Trophoblast cell (in vitro differentiated cells and primary cell): ENCODE data around the gene MAP1LC3B2.

Source experiments
- DNase-seq, 2 donors: peaks; one replicate each; pipeline ENCODE4 v3.0.0-alpha.2; 2016
- H2AFZ ChIP-seq: 2 replicates; pipeline ENCODE4 v1.6.1; 2013; ENCODE audit warnings: low read length, moderate library complexity, mild to moderate bottlenecking; ENCODE audit not compliant: insufficient read depth, poor library complexity
- H2AK5ac ChIP-seq: 2 replicates; pipeline ENCODE4 v1.6.1; 2013; ENCODE audit warnings: mild to moderate bottlenecking, low read length
- H2BK120ac ChIP-seq: 2 replicates; pipeline ENCODE4 v1.6.1; 2013; ENCODE audit warnings: low read length, mild to moderate bottlenecking, moderate library complexity; ENCODE audit not compliant: insufficient read depth, poor library complexity
- H2BK12ac ChIP-seq: 2 replicates; pipeline ENCODE4 v1.6.1; 2013; ENCODE audit warnings: mild to moderate bottlenecking, low read length, moderate library complexity
- H2BK5ac ChIP-seq: 2 replicates; pipeline ENCODE4 v1.6.1; 2013; ENCODE audit warnings: low read length, low read depth, moderate library complexity, mild to moderate bottlenecking; ENCODE audit not compliant: poor library complexity
- H3K14ac ChIP-seq: 2 replicates; pipeline ENCODE4 v1.6.1; 2013; ENCODE audit warnings: mild to moderate bottlenecking, low read length
- H3K18ac ChIP-seq: 2 replicates; pipeline ENCODE4 v1.6.1; 2013; ENCODE audit warnings: mild to moderate bottlenecking, low read length
- H3K23ac ChIP-seq: 2 replicates; pipeline ENCODE4 v1.6.1; 2013; ENCODE audit warnings: low read length
- H3K27ac ChIP-seq: 2 replicates; pipeline ENCODE4 v1.5.1; 2013; ENCODE audit warnings: low read depth, mild to moderate bottlenecking, inconsistent platforms, low read length, moderate library complexity
- H3K27me3 ChIP-seq: 2 replicates; pipeline ENCODE4 v1.6.1; 2013; ENCODE audit warnings: inconsistent platforms, mild to moderate bottlenecking, low read length, moderate library complexity; ENCODE audit not compliant: insufficient read depth
- H3K36me3 ChIP-seq, 2 experiments: 1 replicate in 1 of 2; 2 replicates in 1 of 2; pipeline ENCODE4 v1.6.1; 2013; ENCODE audit warnings: low read length in 2 of 2, mild to moderate bottlenecking in 2 of 2, moderate library complexity in 1 of 2; ENCODE audit not compliant: insufficient read depth in 2 of 2, control insufficient read depth in 1 of 2
- H3K4ac ChIP-seq: 2 replicates; pipeline ENCODE4 v1.6.1; 2013; ENCODE audit warnings: low read depth, mild to moderate bottlenecking, low read length, moderate library complexity
- H3K4me1 ChIP-seq, 2 experiments: 1 replicate in 1 of 2; 2 replicates in 1 of 2; pipeline ENCODE4 v1.6.1; 2013; ENCODE audit warnings: low read length in 2 of 2, mild to moderate bottlenecking in 2 of 2, moderate library complexity in 1 of 2; ENCODE audit not compliant: insufficient read depth in 2 of 2, control insufficient read depth in 1 of 2
- H3K4me2 ChIP-seq: 2 replicates; pipeline ENCODE4 v1.6.1; 2013; ENCODE audit warnings: inconsistent platforms, mild to moderate bottlenecking, low read length, moderate library complexity
- H3K4me3 ChIP-seq: 2 replicates; pipeline ENCODE4 v1.5.1; 2013; ENCODE audit warnings: mild to moderate bottlenecking, low read depth, low read length, inconsistent platforms
- H3K79me1 ChIP-seq: one replicate; pipeline ENCODE4 v1.6.1; 2013; ENCODE audit warnings: low read length
- H3K79me2 ChIP-seq: 2 replicates; pipeline ENCODE4 v1.6.1; 2013; ENCODE audit warnings: low read length, mild to moderate bottlenecking; ENCODE audit not compliant: control insufficient read depth, insufficient read depth, poor library complexity
- H3K9ac ChIP-seq: 2 replicates; pipeline ENCODE4 v1.6.1; 2013; ENCODE audit warnings: mild to moderate bottlenecking, low read length
- H3K9me3 ChIP-seq: 2 replicates; pipeline ENCODE4 v1.6.1; 2013; ENCODE audit warnings: low read depth, mild to moderate bottlenecking, control low read depth, inconsistent platforms, low read length; ENCODE audit not compliant: insufficient read depth
- H4K12ac ChIP-seq: 2 replicates; pipeline ENCODE4 v1.6.1; 2013; ENCODE audit warnings: low read depth, mild to moderate bottlenecking, low read length, moderate library complexity
- H4K8ac ChIP-seq: 2 replicates; pipeline ENCODE4 v1.6.1; 2013; ENCODE audit warnings: low read depth, mild to moderate bottlenecking, low read length, moderate library complexity
- H4K91ac ChIP-seq: one replicate; pipeline ENCODE4 v1.6.1; 2013; ENCODE audit warnings: low read depth, mild to moderate bottlenecking, low read length, moderate library complexity
- WGBS: extraction: QIAGEN DNeasy Blood & Tissue Kit; methylation state at CpG from one replicate; pipeline ENCODE4 v1.1.7; 2013; ENCODE audit warnings: missing lambda C conversion rate; ENCODE audit not compliant: insufficient read length, insufficient coverage; ENCODE audit errors: extremely low coverage; 5-methylcytosine and 5-hydroxymethylcytosine counted together

The MAP1LC3B2 gene

GRCh38 chr12:116583129-116583694 lies 24.0 kb downstream of the MAP1LC3B2 start:
- Histone ChIP-seq H2AK5ac (no peak overlapping the region), H4K12ac (no peak overlapping the region), H3K4me2 (no peak overlapping the region), H3K23ac (no peak overlapping the region), H3K79me1 (no peaks in the 10 kb centered on the region), H2AFZ (no peak overlapping the region), H3K36me3 (no peaks in the 10 kb centered on the region), H3K4ac (no peak overlapping the region), H3K9me3 (peaks cover 4% of the 10 kb centered on the region), H2BK12ac (no peak overlapping the region), H4K91ac (no peak overlapping the region), H2BK120ac (no peak overlapping the region), H3K18ac (no peak overlapping the region), H3K79me2 (no peaks in the 10 kb centered on the region), H3K27ac (no peak overlapping the region), H3K4me3 (no peak overlapping the region), H4K8ac (no peak overlapping the region), H3K14ac (no peak overlapping the region), H2BK5ac (no peak overlapping the region), H3K27me3 (no peaks in the 10 kb centered on the region), H3K4me1 (no peaks in the 10 kb centered on the region), H3K9ac (no peak overlapping the region)
- no peak for DNase-seq
- no CpG with 5 or more reads among the region's 6 CpGs for WGBS

DNA sequence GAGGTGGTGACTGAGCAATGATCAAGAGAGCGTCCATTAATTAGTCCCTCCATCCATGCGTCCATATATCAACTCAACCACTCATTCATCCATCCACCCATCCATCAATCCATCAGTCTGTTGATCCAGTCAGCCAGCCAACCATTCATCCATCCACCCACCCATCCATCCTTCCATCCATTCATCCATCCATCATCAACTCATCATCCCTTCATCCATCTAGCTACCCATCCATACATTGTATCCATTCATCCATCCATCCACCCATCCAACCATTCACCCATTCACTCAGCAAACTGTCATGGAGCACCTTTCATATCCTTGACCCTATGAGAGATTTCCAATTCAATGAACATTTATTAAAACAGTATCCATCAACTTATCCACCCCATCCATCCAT lies 28.1 kb downstream of the MAP1LC3B2 start:
- no peak overlapping the region for H3K18ac ChIP-seq
- no peak for DNase-seq
- no peak overlapping the region for H2AFZ ChIP-seq
- H3K4me1 ChIP-seq = peaks cover 2 to 4% of the 10 kb centered on the region in 2 experiments
- no peak overlapping the region for H2AK5ac ChIP-seq
- no CpG with 5 or more reads among the region's 2 CpGs for WGBS
- no peak overlapping the region for H3K9ac ChIP-seq
- no peak overlapping the region for H3K4me2 ChIP-seq
- H3K79me2 ChIP-seq = no peaks in the 10 kb centered on the region
- no peak overlapping the region for H3K14ac ChIP-seq
- no peak overlapping the region for H3K23ac ChIP-seq
- no peaks in the 10 kb centered on the region for H3K27me3 ChIP-seq
- no peak overlapping the region for H4K8ac ChIP-seq
- H3K9me3 ChIP-seq = peaks cover 4% of the 10 kb centered on the region
- H3K4ac ChIP-seq = no peak overlapping the region
- H4K12ac ChIP-seq = no peak overlapping the region
- no peak overlapping the region for H4K91ac ChIP-seq
- H2BK5ac ChIP-seq = no peak overlapping the region
- H2BK120ac ChIP-seq = no peak overlapping the region
- no peak overlapping the region for H3K4me3 ChIP-seq
- H3K27ac ChIP-seq = no peak overlapping the region
- no peaks in the 10 kb centered on the region for H3K79me1 ChIP-seq
- no peak overlapping the region for H2BK12ac ChIP-seq
- H3K36me3 ChIP-seq = no peaks in the 10 kb centered on the region

DNA sequence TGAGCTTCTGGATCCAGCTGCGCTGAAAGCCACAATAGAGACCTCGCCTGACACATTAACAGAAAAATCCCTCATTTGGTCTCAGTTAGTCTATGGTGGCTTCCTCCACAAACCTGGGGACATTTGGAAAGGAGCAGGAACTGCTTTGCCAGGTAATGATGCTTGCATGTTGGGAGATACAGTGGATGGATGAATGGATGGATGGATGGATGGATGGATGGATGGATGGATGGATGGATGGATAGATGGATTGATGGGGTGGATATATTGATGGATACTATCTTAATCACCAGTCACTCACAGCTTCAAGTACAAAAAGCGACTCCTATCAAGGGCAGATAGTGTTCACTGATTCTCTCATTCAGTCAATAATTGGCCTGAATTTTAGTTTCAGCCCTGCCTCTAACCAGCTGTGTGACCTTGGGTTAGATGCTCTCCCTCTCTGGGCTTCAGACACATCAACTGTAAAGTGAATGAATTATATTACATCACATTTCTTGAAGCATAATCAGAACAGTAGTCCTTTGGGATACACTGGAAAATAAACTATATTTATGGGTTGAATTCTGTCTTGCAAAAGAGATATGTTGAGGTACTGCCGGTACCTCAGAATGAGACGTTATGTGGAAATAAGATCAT lies 29.3 kb downstream of the MAP1LC3B2 start:
- H3K4me1 ChIP-seq = peaks cover 2 to 4% of the 10 kb centered on the region in 2 experiments
- H4K8ac ChIP-seq = no peak overlapping the region
- no peaks in the 10 kb centered on the region for H3K27me3 ChIP-seq
- H3K79me2 ChIP-seq = no peaks in the 10 kb centered on the region
- H3K9ac ChIP-seq = no peak overlapping the region
- no peak overlapping the region for H3K4me3 ChIP-seq
- no peaks in the 10 kb centered on the region for H3K36me3 ChIP-seq
- no peak for DNase-seq
- no peak overlapping the region for H2AK5ac ChIP-seq
- H4K12ac ChIP-seq = no peak overlapping the region
- no peak overlapping the region for H3K27ac ChIP-seq
- H2BK120ac ChIP-seq = no peak overlapping the region
- H3K14ac ChIP-seq = no peak overlapping the region
- no peak overlapping the region for H2BK12ac ChIP-seq
- H3K23ac ChIP-seq = no peak overlapping the region
- no peaks in the 10 kb centered on the region for H3K79me1 ChIP-seq
- H3K9me3 ChIP-seq = peaks cover 4% of the 10 kb centered on the region
- no peak overlapping the region for H2BK5ac ChIP-seq
- no peak overlapping the region for H3K4me2 ChIP-seq
- H2AFZ ChIP-seq = no peak overlapping the region
- H3K18ac ChIP-seq = no peak overlapping the region
- H3K4ac ChIP-seq = no peak overlapping the region
- no CpG with 5 or more reads among the region's 5 CpGs for WGBS
- H4K91ac ChIP-seq = no peak overlapping the region

DNA sequence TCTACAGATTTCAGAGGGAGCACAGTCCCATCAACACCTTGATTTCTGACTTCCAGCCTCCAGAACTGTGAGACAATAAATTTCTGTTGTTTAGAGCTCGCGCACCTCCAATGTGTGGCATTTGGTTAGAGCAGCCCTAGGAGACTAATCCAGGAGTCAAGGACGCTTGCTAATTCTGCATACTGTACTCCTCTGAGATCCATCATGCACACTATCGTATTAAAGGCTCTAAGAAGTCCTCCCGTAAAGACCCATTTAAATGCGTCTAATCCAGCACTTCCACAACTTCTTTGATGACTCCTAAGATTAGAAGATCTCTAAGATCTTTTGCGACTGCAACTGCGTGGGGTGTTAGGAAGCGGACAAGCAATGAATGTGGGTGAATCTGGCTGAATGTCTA lies 30.4 kb downstream of the MAP1LC3B2 start:
- no peak overlapping the region for H4K12ac ChIP-seq
- H4K8ac ChIP-seq = no peak overlapping the region
- H2BK120ac ChIP-seq = no peak overlapping the region
- H3K27ac ChIP-seq = no peak overlapping the region
- no peak overlapping the region for H2AK5ac ChIP-seq
- H2BK12ac ChIP-seq = no peak overlapping the region
- H4K91ac ChIP-seq = no peak overlapping the region
- H3K79me1 ChIP-seq = no peaks in the 10 kb centered on the region
- peaks cover 2 to 4% of the 10 kb centered on the region in 2 experiments for H3K4me1 ChIP-seq
- no peak overlapping the region for H2BK5ac ChIP-seq
- no peaks in the 10 kb centered on the region for H3K79me2 ChIP-seq
- no peaks in the 10 kb centered on the region for H3K27me3 ChIP-seq
- DNase-seq = no peak
- no peak overlapping the region for H3K9ac ChIP-seq
- no peak overlapping the region for H2AFZ ChIP-seq
- no peaks in the 10 kb centered on the region for H3K36me3 ChIP-seq
- H3K4me2 ChIP-seq = no peak overlapping the region
- no peak overlapping the region for H3K4ac ChIP-seq
- H3K9me3 ChIP-seq = peaks cover 4% of the 10 kb centered on the region
- no peak overlapping the region for H3K4me3 ChIP-seq
- H3K18ac ChIP-seq = no peak overlapping the region
- H3K23ac ChIP-seq = no peak overlapping the region
- no CpG with 5 or more reads among the region's 9 CpGs for WGBS
- no peak overlapping the region for H3K14ac ChIP-seq
